HEK293T (cell line): Measurements from ENCODE around the gene SLC8A1.

Source experiments
- CTCF ChIA-PET: fragments of 350-600 bp; formaldehyde crosslinking; extraction: SDS; loops from one replicate; lab custom pipeline; 2021; ENCODE audit warnings: antibody characterized with exemption, inconsistent platforms; lab: Yijun Ruan, JAX
- POLR2A ChIA-PET: fragments of 350-600 bp; formaldehyde crosslinking; extraction: SDS; loops from one replicate; lab custom pipeline; 2020; ENCODE audit warnings: antibody characterized with exemption, inconsistent platforms; lab: Yijun Ruan, JAX
- DNase-seq: peaks from one replicate; pipeline ENCODE4 v3.0.0; 2012; ENCODE audit warnings: mixed read lengths; ENCODE audit errors: extremely low spot score
- ARNT ChIP-seq: fragments of 450-650 bp; IDR thresholded peaks from 2 replicates; pipeline ENCODE4 v1.6.1; 2017; ENCODE audit warnings: mild to moderate bottlenecking
- BHLHE40 ChIP-seq: fragments of 450-650 bp; IDR thresholded peaks from 2 replicates; pipeline ENCODE4 v1.6.1; 2016; ENCODE audit warnings: mild to moderate bottlenecking, moderate library complexity, borderline replicate concordance
- CTBP1 ChIP-seq: fragments of 450-650 bp; IDR thresholded peaks from 2 replicates; pipeline ENCODE4 v1.6.1; 2016; ENCODE audit warnings: borderline replicate concordance
- ELF4 ChIP-seq: fragments of 450-650 bp; IDR thresholded peaks from 2 replicates; pipeline ENCODE4 v1.6.1; 2017; ENCODE audit warnings: antibody characterized with exemption
- FOXA1 ChIP-seq: fragments of 450-650 bp; IDR thresholded peaks from 2 replicates; pipeline ENCODE4 v1.6.1; 2016; ENCODE audit warnings: mild to moderate bottlenecking
- FOXK2 ChIP-seq: fragments of 450-650 bp; IDR thresholded peaks from 2 replicates; pipeline ENCODE4 v1.6.1; 2016; ENCODE audit warnings: mild to moderate bottlenecking
- FOXM1 ChIP-seq: fragments of 450-650 bp; IDR thresholded peaks from 2 replicates; pipeline ENCODE4 v1.6.1; 2017; ENCODE audit warnings: mild to moderate bottlenecking, borderline replicate concordance
- HDGF ChIP-seq: fragments of 450-650 bp; IDR thresholded peaks from 2 replicates; pipeline ENCODE4 v1.6.1; 2017; ENCODE audit warnings: antibody characterized with exemption, borderline replicate concordance
- L3MBTL2 ChIP-seq: fragments of 450-650 bp; conservative IDR thresholded peaks from 2 replicates; pipeline ENCODE4 v1.6.1; 2016; ENCODE audit warnings: mild to moderate bottlenecking
- LEF1 ChIP-seq: fragments of 450-650 bp; IDR thresholded peaks from 2 replicates; pipeline ENCODE4 v1.6.1; 2017; ENCODE audit warnings: mild to moderate bottlenecking, borderline replicate concordance
- NFRKB ChIP-seq: fragments of 450-650 bp; IDR thresholded peaks from 2 replicates; pipeline ENCODE4 v1.6.1; 2016; ENCODE audit warnings: mild to moderate bottlenecking, moderate library complexity
- SP1 ChIP-seq: fragments of 450-650 bp; IDR thresholded peaks from 2 replicates; pipeline ENCODE4 v1.6.1; 2017
- SUZ12 ChIP-seq: fragments of 450-650 bp; IDR thresholded peaks from 2 replicates; pipeline ENCODE4 v1.6.1; 2016; ENCODE audit warnings: mild to moderate bottlenecking
- TARDBP ChIP-seq: fragments of 450-650 bp; IDR thresholded peaks from 2 replicates; pipeline ENCODE4 v1.6.1; 2016
- ZNF384 ChIP-seq: fragments of 450-650 bp; IDR thresholded peaks from 2 replicates; pipeline ENCODE4 v1.6.1; 2016
- TF ChIP-seq, protein P1 (sequence below): fragments of 450-650 bp; IDR thresholded peaks from 2 replicates; pipeline ENCODE4 v1.6.1; 2016

Gene SLC8A1

DNA sequence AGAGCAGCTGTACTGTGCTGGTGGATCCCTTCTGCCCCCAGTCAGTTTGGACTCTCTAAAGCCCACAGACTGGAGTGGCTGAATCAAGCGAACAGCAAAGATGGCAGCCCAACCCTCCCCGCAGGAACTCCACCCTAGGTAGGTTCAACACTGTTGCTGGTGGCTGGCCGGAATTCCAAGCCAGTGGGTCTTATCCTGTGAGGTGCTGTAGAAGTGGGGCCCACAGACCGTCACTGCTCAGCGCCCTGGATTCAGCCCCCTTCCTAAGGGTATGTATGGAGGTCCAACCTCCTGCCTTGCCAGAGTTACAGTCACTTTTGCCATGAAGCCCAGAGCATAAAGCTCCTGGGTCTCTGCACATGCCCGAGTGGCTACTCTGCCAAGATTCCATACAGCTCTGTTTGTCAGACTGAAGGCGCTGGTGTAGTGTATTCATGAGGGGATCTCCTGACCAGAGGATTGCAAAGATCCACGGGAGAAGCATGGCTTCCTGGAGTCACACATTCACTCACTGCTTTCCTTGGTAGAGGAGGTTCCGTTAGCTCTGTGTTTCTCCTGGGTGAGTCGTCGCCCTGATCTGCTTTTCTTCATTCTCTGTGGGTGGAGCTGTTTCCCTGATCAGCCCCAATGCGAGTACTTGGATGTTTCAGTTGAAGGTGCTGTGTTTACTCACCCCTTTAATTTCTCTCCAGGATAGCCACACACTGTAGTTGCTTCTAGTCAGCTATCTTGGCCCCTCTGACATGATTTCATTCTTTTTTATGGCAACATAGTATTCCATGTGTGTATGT, 379.3 kb downstream of the SLC8A1 start:
- POLR2A ChIA-PET: no interaction called here

DNA sequence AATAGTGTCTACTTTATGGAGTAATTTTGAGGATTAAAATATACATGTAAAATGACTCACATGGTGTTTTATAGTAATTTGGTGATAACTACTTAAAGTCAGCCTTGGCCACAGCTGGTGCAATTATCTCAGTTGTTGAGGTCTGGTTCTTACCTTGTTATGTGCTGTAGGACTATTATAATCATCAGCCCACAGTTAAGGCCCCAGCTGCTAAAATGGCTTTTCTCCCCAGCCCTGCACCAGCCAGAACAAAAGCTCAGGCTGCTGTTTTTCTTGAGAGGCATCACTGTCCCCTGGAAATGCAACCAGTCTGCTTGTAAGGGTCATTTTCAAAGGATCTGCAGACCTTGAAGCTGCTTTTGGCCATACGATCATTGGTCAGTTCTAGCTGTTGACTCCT, 389.5 kb downstream of the SLC8A1 start:
- ChIA-PET POLR2A (no interaction called here), CTCF (interaction anchor here (1.4 kb wide), 1 partner anchor 26 kb away, joined by 3 read pairs; no protein-coding TSS in a partner anchor)
- no peak for TF ChIP-seq NFRKB
- TF ChIP-seq SUZ12: no peak
- DNase-seq: no peak

More for the DNA sequence above, 379.3 kb downstream of the SLC8A1 start:
- no peak for DNase-seq
- TF ChIP-seq CTBP1 (no peak), LEF1 (no peak), SP1 (no peak)
- CTCF ChIA-PET: no interaction called here

DNA sequence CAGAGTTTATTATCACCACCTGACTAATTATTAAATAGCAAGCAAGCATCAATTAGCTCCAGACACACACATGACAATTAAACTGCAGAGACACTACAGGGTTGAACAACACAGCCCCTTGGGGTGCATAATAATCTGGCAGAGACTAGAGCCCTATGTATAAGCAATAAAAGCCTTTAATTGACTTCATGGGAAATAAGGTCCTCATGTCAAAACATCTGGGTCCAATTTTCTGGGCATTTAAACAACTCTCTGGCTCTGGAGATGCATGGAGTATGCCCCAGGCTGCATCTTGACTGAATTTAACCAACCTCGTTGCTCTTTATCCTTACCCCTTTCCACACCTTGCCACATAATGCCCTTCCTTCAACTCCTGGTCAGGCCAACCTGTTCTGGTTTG, 402.1 kb downstream of the SLC8A1 start:
- ChIA-PET CTCF (no interaction called here), POLR2A (no interaction called here)
- DNase-seq: no peak
- TF ChIP-seq HDGF (no peak), FOXA1 (no peak), SP1 (no peak), ZNF384 (no peak)
- TF ChIP-seq, protein P1, sequence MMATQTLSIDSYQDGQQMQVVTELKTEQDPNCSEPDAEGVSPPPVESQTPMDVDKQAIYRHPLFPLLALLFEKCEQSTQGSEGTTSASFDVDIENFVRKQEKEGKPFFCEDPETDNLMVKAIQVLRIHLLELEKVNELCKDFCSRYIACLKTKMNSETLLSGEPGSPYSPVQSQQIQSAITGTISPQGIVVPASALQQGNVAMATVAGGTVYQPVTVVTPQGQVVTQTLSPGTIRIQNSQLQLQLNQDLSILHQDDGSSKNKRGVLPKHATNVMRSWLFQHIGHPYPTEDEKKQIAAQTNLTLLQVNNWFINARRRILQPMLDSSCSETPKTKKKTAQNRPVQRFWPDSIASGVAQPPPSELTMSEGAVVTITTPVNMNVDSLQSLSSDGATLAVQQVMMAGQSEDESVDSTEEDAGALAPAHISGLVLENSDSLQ: no peak

DNA sequence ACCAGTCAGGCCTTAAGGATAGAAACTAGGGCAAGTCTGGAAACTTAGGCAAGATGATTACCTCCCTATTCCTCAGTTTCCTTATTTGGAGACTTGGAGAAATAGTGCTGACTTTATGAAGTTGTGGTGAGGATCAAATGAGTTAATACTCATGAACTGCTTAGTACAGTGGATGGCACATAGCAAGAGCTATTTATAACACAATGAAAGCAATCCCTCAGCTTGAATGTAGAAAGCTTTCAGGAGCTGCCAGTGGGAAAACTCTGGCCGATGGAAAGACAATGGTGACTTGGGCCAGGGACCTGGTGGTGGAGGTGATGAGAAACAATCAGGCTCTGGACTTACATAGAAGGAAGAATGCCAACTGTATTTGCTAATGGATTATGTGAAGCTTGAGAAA, 403.4 kb downstream of the SLC8A1 start:
- DNase-seq: no peak
- TF ChIP-seq SUZ12: no peak
- no peak for TF ChIP-seq FOXA1
- TF ChIP-seq LEF1: no peak
- TF ChIP-seq ARNT: no peak
- no peak for TF ChIP-seq NFRKB
- no peak for TF ChIP-seq ELF4
- no peak for TF ChIP-seq FOXM1
- no peak for TF ChIP-seq L3MBTL2
- TF ChIP-seq, protein P1: no peak
- no peak for TF ChIP-seq TARDBP
- no peak for TF ChIP-seq ZNF384
- no peak for TF ChIP-seq BHLHE40
- no peak for TF ChIP-seq SP1
- no peak for TF ChIP-seq CTBP1
- no peak for TF ChIP-seq HDGF
- no peak for TF ChIP-seq FOXK2
- ChIA-PET CTCF (no interaction called here), POLR2A (no interaction called here)

DNA sequence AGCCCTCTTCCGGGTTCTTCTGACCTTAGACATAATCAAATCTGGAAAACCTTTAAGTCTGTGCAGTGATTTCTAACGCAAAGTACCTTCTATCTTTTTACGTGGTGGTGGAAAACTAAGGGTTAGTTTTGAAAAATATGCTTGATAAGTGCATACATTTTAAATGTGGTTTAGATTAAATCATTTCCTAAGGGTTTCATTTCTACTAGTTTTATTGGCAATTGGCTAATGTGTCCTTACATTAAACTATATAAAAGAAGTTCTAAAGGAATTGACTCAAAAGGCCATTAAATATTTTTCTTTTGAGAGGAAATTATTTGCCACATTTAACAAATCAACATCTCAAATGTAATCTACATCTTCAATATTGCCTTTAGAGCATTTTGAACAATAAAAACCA, 404.5 kb downstream of the SLC8A1 start:
- POLR2A ChIA-PET: no interaction called here
- no peak for DNase-seq
- TF ChIP-seq FOXM1 (no peak), SUZ12 (no peak)
- CTCF ChIA-PET: no interaction called here
